ENCODE measurements around the gene GCAT.

GRCh38 chr22:37774728-37775127 is 33.0 kb upstream of the GCAT start:
- TF ChIP-seq CTCF (IDR thresholded peaks at IDR 0.05) (no peak), POLR2A (IDR thresholded peaks at IDR 0.05) (no peak), EP300 (IDR thresholded peaks at IDR 0.05) (no peak)
